SK-N-MC (cell line): Measurements from ENCODE around the gene ANAPC7.

Experiments used
- DNase-seq: peaks from one replicate; pipeline ENCODE4 v3.0.0-alpha.2; 2011; ENCODE audit warnings: low read depth, low spot score
- H3K27ac ChIP-seq: fragments of 200-600 bp; sonication (generic); 2 replicates; pipeline ENCODE4 v1.5.1; 2016; ENCODE audit warnings: mixed run types
- H3K36me3 ChIP-seq: fragments of 200-600 bp; sonication (generic); 2 replicates; pipeline ENCODE4 v1.6.1; 2017; ENCODE audit warnings: antibody characterized with exemption, low read length, mixed read lengths; ENCODE audit not compliant: insufficient read depth
- H3K4me3 ChIP-seq: fragments of 200-600 bp; sonication (generic); 2 replicates; pipeline ENCODE4 v1.5.1; 2016
- H3K9ac ChIP-seq: fragments of 200-600 bp; sonication (generic); 2 replicates; pipeline ENCODE4 v1.8.0; 2017; ENCODE audit warnings: mixed run types, mixed read lengths; ENCODE audit not compliant: insufficient read length
- H3K9me3 ChIP-seq: fragments of 200-600 bp; sonication (generic); 2 replicates; pipeline ENCODE4 v1.6.1; 2017; ENCODE audit warnings: low read depth, mild to moderate bottlenecking, antibody characterized with exemption, low read length, moderate library complexity, mixed read lengths
- EZH2 ChIP-seq: fragments of 200-600 bp; sonication (generic); IDR thresholded peaks from one replicate; pipeline ENCODE4 v1.6.1; 2017; ENCODE audit warnings: antibody characterized with exemption
- FOXP2 ChIP-seq: optimal IDR thresholded peaks from 2 replicates; pipeline ENCODE3; 2011; ENCODE audit warnings: mild to moderate bottlenecking, moderate library complexity; ENCODE audit not compliant: insufficient read depth; ENCODE audit errors: extremely low read length, control extremely low read depth
- POLR2AphosphoS5 ChIP-seq: IDR thresholded peaks from 2 replicates; pipeline ENCODE4 v1.6.1; 2012; ENCODE audit warnings: mild to moderate bottlenecking, low read depth, low read length, borderline replicate concordance

The ANAPC7 gene

GRCh38 chr12:110339184-110339952 is 64.1 kb downstream of the ANAPC7 start:
- no peak for TF ChIP-seq POLR2AphosphoS5
- TF ChIP-seq FOXP2 = no peak
- TF ChIP-seq EZH2 = no peak
- no peak for DNase-seq

GRCh38 chr12:110338754-110339153 is 64.8 kb downstream of the ANAPC7 start:
- no peak for TF ChIP-seq FOXP2
- TF ChIP-seq POLR2AphosphoS5 = no peak
- no peak for TF ChIP-seq EZH2
- no peak for DNase-seq
- peaks cover 100% of the 10 kb centered on the region for H3K36me3 ChIP-seq

More at GRCh38 chr12:110339184-110339952, 64.1 kb downstream of the ANAPC7 start:
- Histone ChIP-seq H3K27ac (no peak overlapping the region), H3K9me3 (no peaks in the 10 kb centered on the region), H3K36me3 (peaks cover 100% of the 10 kb centered on the region), H3K4me3 (no peak overlapping the region), H3K9ac (no peak overlapping the region)

GRCh38 chr12:110337912-110338710 is 65.4 kb downstream of the ANAPC7 start:
- Histone ChIP-seq H3K9me3 (no peaks in the 10 kb centered on the region), H3K36me3 (peaks cover 100% of the 10 kb centered on the region), H3K9ac (no peak overlapping the region), H3K4me3 (no peak overlapping the region), H3K27ac (no peak overlapping the region)
- TF ChIP-seq FOXP2 = no peak
- TF ChIP-seq EZH2 = no peak
- no peak for TF ChIP-seq POLR2AphosphoS5
- no peak for DNase-seq

More at GRCh38 chr12:110338754-110339153, 64.8 kb downstream of the ANAPC7 start:
- no peaks in the 10 kb centered on the region for H3K9me3 ChIP-seq
- H3K4me3 ChIP-seq = no peak overlapping the region
- H3K27ac ChIP-seq = no peak overlapping the region
- no peak overlapping the region for H3K9ac ChIP-seq

- H3K9me3 ChIP-seq = no peaks in the 10 kb centered on the region
- TF ChIP-seq POLR2AphosphoS5 (no peak), EZH2 (no peak), FOXP2 (no peak)
Observed at GRCh38 chr12:110335481-110336045, 67.9 kb downstream of the ANAPC7 start.

GRCh38 chr12:110333201-110333600 is 70.3 kb downstream of the ANAPC7 start:
- no peak for DNase-seq
- no peak overlapping the region for H3K27ac ChIP-seq
- H3K9ac ChIP-seq = no peak overlapping the region
- H3K36me3 ChIP-seq = peaks cover 91% of the 10 kb centered on the region
- H3K9me3 ChIP-seq = no peaks in the 10 kb centered on the region
- H3K4me3 ChIP-seq = no peak overlapping the region
- TF ChIP-seq EZH2 (no peak), FOXP2 (no peak), POLR2AphosphoS5 (no peak)

More at GRCh38 chr12:110335481-110336045, 67.9 kb downstream of the ANAPC7 start:
- Histone ChIP-seq H3K9ac (no peak overlapping the region), H3K4me3 (no peak overlapping the region), H3K36me3 (peaks cover 94% of the 10 kb centered on the region), H3K27ac (no peak overlapping the region)
- no peak for DNase-seq

GRCh38 chr12:110330544-110330943 is 73.0 kb downstream of the ANAPC7 start:
- Histone ChIP-seq H3K36me3 (peaks cover 91% of the 10 kb centered on the region), H3K27ac (peak overlapping the region; percentile 95), H3K9ac (peak overlapping the region; percentile 44), H3K4me3 (peak overlapping the region; percentile 29), H3K9me3 (no peaks in the 10 kb centered on the region)
- no peak for TF ChIP-seq POLR2AphosphoS5
- peak; percentile 42 for TF ChIP-seq FOXP2
- TF ChIP-seq EZH2 = no peak
- DNase-seq = peak; percentile 82

- no peak for DNase-seq
- peak overlapping the region; percentile 44 for H3K9ac ChIP-seq
- peaks cover 91% of the 10 kb centered on the region for H3K36me3 ChIP-seq
- TF ChIP-seq FOXP2 (no peak), POLR2AphosphoS5 (no peak), EZH2 (no peak)
- H3K27ac ChIP-seq = peak overlapping the region; percentile 95
- no peaks in the 10 kb centered on the region for H3K9me3 ChIP-seq
- H3K4me3 ChIP-seq = peak overlapping the region; percentile 29
Observed at GRCh38 chr12:110330124-110330523, 73.4 kb downstream of the ANAPC7 start.

GRCh38 chr12:110329710-110330109 is 73.8 kb downstream of the ANAPC7 start:
- peak overlapping the region; percentile 95 for H3K27ac ChIP-seq
- peak overlapping the region; percentile 29 for H3K4me3 ChIP-seq
- H3K9ac ChIP-seq = no peak overlapping the region
- peaks cover 88% of the 10 kb centered on the region for H3K36me3 ChIP-seq
- no peaks in the 10 kb centered on the region for H3K9me3 ChIP-seq
- no peak for TF ChIP-seq FOXP2
- TF ChIP-seq POLR2AphosphoS5 = no peak
- TF ChIP-seq EZH2 = no peak
- DNase-seq = no peak
